AG04450 (cell line): ENCODE measurements around the gene MRPL22. TPM values are rescaled to one million over a fixed set of nuclear protein-coding genes. Genes with fewer than 3 reads are reported as not detected.
"Not testable (repeated sequence)": the region's sequence is repeated elsewhere in the genome, so short reads cannot be mapped to it uniquely, and the experiment has no call there.

ENCODE experiments used
- CTCF ChIA-PET: fragments of 300-600, 350-600 bp; formaldehyde crosslinking; extraction: SDS; loops from one replicate; lab custom pipeline; 2022; ENCODE audit warnings: antibody characterized with exemption, inconsistent platforms; lab: Charles Lee
- POLR2A ChIA-PET: fragments of 350-600 bp; formaldehyde crosslinking; extraction: SDS; loops from one replicate; lab custom pipeline; 2021; ENCODE audit warnings: antibody characterized with exemption, inconsistent platforms; lab: Yijun Ruan, JAX
- DNase-seq: peaks from one replicate; pipeline ENCODE4 v3.0.0-alpha.2; 2011; ENCODE audit warnings: low read depth, low spot score
- H3K27ac ChIP-seq: one replicate; pipeline ENCODE4 v1.5.1; 2012; ENCODE audit warnings: low read depth, low read length, control low read depth
- H3K27me3 ChIP-seq: one replicate; pipeline ENCODE4 v1.6.0; 2012; ENCODE audit warnings: low read length; ENCODE audit not compliant: control insufficient read depth, insufficient read depth
- H3K4me3 ChIP-seq: 2 replicates; pipeline ENCODE4 v1.5.1; 2011; ENCODE audit warnings: mild to moderate bottlenecking, low read depth, low read length, control low read depth
- H3K9me3 ChIP-seq: 2 replicates; pipeline ENCODE4 v1.5.1; 2012; ENCODE audit warnings: low read length; ENCODE audit not compliant: control insufficient read depth, insufficient read depth
- polyA plus RNA-seq: library from polyadenylated mRNA; depleted of rRNA; stranded (reverse); fragments of >200 nt; gene quantifications from 2 replicates; pipeline ENCODE4 v1.2.3, GENCODE V29; 2011
- TF ChIP-seq, protein P1 (sequence below): IDR thresholded peaks from 2 replicates; pipeline ENCODE4 v1.5.1; 2011; ENCODE audit warnings: low read depth, low read length, control low read depth, inconsistent platforms

MRPL22 gene
- polyA plus RNA-seq, 1 experiment: 47.3 TPM

DNA sequence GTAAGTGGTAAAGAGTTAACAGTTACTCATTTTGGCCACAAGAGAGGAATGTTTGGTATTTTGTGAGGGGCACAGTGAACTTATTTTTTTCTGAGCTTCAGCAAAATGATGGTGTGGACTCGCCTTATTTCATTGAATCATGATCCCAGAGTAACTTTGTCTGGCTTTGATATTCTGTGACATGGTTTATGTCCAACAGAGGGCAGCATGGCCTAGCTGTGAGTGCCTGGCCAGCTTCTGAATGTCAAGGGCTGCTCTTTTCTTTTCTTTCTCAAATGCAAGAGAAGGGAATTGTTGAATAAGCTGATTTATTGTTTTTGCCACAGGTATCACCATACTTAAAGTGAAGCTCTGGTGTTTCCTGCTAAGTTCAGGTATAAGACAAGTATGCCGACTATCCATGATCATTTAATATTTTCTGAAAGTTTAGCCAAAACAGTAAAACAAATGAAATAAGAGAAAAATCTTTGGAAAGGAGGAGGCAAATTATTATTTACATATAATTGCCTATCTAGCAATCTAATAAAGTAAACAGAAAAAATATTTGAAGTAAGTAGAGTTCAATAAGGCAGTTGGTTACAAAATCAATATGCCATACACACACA is 31.7 kb downstream of the MRPL22 start:
- TF ChIP-seq, protein P1, sequence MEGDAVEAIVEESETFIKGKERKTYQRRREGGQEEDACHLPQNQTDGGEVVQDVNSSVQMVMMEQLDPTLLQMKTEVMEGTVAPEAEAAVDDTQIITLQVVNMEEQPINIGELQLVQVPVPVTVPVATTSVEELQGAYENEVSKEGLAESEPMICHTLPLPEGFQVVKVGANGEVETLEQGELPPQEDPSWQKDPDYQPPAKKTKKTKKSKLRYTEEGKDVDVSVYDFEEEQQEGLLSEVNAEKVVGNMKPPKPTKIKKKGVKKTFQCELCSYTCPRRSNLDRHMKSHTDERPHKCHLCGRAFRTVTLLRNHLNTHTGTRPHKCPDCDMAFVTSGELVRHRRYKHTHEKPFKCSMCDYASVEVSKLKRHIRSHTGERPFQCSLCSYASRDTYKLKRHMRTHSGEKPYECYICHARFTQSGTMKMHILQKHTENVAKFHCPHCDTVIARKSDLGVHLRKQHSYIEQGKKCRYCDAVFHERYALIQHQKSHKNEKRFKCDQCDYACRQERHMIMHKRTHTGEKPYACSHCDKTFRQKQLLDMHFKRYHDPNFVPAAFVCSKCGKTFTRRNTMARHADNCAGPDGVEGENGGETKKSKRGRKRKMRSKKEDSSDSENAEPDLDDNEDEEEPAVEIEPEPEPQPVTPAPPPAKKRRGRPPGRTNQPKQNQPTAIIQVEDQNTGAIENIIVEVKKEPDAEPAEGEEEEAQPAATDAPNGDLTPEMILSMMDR: peak; percentile 79
- ChIA-PET POLR2A (interaction anchor here (0.6 kb wide), 1 partner anchor 22 kb away, joined by 3 read pairs; no protein-coding TSS in a partner anchor), CTCF (interaction anchor here (0.6 to 3.9 kb wide), 28 partner anchors 8 to 869 kb away, joined by 3 to 71 read pairs (median 6); no protein-coding TSS in a partner anchor)
- H3K9me3 ChIP-seq: no peaks in the 10 kb centered on the region
- H3K4me3 ChIP-seq: no peak overlapping the region
- DNase-seq: no peak
- H3K27ac ChIP-seq: no peak overlapping the region
- no peaks in the 10 kb centered on the region for H3K27me3 ChIP-seq

GRCh38 chr5:154976082-154976481 is 35.2 kb downstream of the MRPL22 start:
- H3K4me3 ChIP-seq, H3K27me3 ChIP-seq, DNase-seq, POLR2A ChIA-PET, CTCF ChIA-PET, H3K27ac ChIP-seq, H3K9me3 ChIP-seq: not testable (repeated sequence)

DNA sequence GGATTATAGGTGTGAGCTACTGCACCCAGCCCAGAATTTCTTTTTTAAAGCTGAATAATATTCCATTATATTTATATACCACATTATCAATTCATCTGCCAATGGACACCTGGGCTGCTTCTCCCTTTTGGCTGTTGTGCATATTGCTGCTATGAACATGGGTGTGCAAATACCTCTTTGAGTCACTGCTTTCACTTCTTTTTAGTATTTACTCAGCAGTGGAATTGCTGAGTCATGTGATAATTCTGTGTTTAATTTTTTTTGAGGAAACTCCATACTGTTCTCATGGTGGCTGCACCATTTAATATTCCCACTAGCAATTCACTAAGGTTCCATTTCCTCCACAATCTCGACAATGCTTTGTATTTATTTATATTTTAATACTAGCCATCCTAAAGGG is 36.5 kb downstream of the MRPL22 start:
- no peaks in the 10 kb centered on the region for H3K9me3 ChIP-seq
- no peak overlapping the region for H3K4me3 ChIP-seq
- CTCF ChIA-PET: no interaction called here
- H3K27me3 ChIP-seq: no peaks in the 10 kb centered on the region
- no peak overlapping the region for H3K27ac ChIP-seq
- TF ChIP-seq, protein P1: no peak
- no peak for DNase-seq
- POLR2A ChIA-PET: no interaction called here

DNA sequence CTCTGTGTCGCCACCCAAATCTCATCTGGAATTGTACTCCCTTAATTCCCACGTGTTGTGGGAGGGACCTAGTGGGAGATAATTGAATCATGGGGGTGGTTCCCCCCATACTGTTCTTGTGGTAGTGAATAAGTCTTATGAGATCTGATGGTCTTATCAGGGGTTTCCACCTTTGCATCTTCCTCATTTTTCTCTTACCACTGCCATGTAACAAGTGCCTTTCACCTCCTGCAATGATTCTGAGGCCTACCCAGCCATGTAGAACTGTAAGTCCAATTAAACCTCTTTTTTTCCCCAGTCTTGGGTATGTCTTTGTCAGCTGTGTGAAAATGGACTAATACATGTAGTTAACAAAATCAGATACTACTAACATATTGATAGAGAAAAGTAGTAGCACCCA is 37.4 kb downstream of the MRPL22 start:
- H3K27ac ChIP-seq, CTCF ChIA-PET, H3K27me3 ChIP-seq, POLR2A ChIA-PET, DNase-seq, H3K4me3 ChIP-seq, H3K9me3 ChIP-seq: not testable (repeated sequence)

GRCh38 chr5:154984946-154985516 is 44.2 kb downstream of the MRPL22 start:
- H3K27me3 ChIP-seq: peaks cover 2% of the 10 kb centered on the region
- no peak overlapping the region for H3K4me3 ChIP-seq
- no peak for DNase-seq
- TF ChIP-seq, protein P1: no peak
- no peaks in the 10 kb centered on the region for H3K9me3 ChIP-seq
- POLR2A ChIA-PET: no interaction called here
- no peak overlapping the region for H3K27ac ChIP-seq
- CTCF ChIA-PET: interaction anchor here (1.0 to 1.1 kb wide), 2 partner anchors 13 to 17 kb away, joined by 3 to 5 read pairs; no protein-coding TSS in a partner anchor

- ChIA-PET CTCF (no interaction called here), POLR2A (no interaction called here)
- Histone ChIP-seq H3K9me3 (no peaks in the 10 kb centered on the region), H3K27ac (no peak overlapping the region), H3K27me3 (peaks cover 2% of the 10 kb centered on the region), H3K4me3 (no peak overlapping the region)
- TF ChIP-seq, protein P1: no peak
- no peak for DNase-seq
Measured at GRCh38 chr5:154986151-154986550, 45.3 kb downstream of the MRPL22 start.
